Activated CD8-positive, alpha-beta T cell treated with anti-CD3 and anti-CD28 coated beads for 36 hours (primary cell): ENCODE measurements around the gene GTF2A1. TPM values are rescaled to one million over a fixed set of nuclear protein-coding genes. Genes with fewer than 3 reads are reported as not detected.

Experiments used
- ATAC-seq: fragments of 200-7000 bp; cut with Tn5 transposase; one replicate; pipeline ENCODE4 v1.10.0; 2021; ENCODE audit warnings: mild to moderate bottlenecking, moderate library complexity
- CTCF ChIA-PET: fragments of 350-600 bp; sonication (Branson Sonifier 250); formaldehyde crosslinking; loops from one replicate; lab custom pipeline; 2021; ENCODE audit warnings: antibody characterized with exemption; lab: Charles Lee
- POLR2A ChIA-PET: fragments of 350-600 bp; sonication (Branson Sonifier 250); formaldehyde crosslinking; loops from one replicate; lab custom pipeline; 2021; ENCODE audit warnings: antibody characterized with exemption; lab: Charles Lee
- DNase-seq: peaks from one replicate; pipeline ENCODE4 v3.0.0-alpha.2; 2020
- H3K27ac Mint-ChIP-seq: one replicate; pipeline ENCODE4 v1.8.0; 2021; ENCODE audit warnings: mild to moderate bottlenecking, mixed read lengths
- H3K27me3 Mint-ChIP-seq: one replicate; pipeline ENCODE4 v1.8.0; 2021; ENCODE audit warnings: mixed read lengths
- H3K36me3 Mint-ChIP-seq: one replicate; pipeline ENCODE4 v1.8.0; 2021; ENCODE audit warnings: low read depth, mixed read lengths
- H3K4me1 Mint-ChIP-seq: one replicate; pipeline ENCODE4 v1.8.0; 2021; ENCODE audit warnings: low read depth, mixed read lengths
- H3K4me3 Mint-ChIP-seq: one replicate; pipeline ENCODE4 v1.8.0; 2021; ENCODE audit warnings: mild to moderate bottlenecking, moderate library complexity, mixed read lengths
- H3K9me3 Mint-ChIP-seq: one replicate; pipeline ENCODE4 v1.8.0; 2021; ENCODE audit warnings: mixed read lengths
- CTCF ChIP-seq: fragments of 200-600 bp; IDR thresholded peaks from one replicate; pipeline ENCODE4 v1.8.0; 2022; ENCODE audit warnings: antibody characterized with exemption, mild to moderate bottlenecking
- intact Hi-C: fragments of 100-400 bp; cut with micrococcal nuclease; formaldehyde crosslinking; loops from one replicate; pipeline ENCODE4 v1.10.0; 2022
- total RNA-seq, 2 experiments: library from RNA; stranded (reverse); gene quantifications; one replicate each; pipeline ENCODE4 v1.2.3, GENCODE V29; 2021

Gene GTF2A1
- total RNA-seq, 2 experiments from 2014 or later = 34.3 to 35.9 TPM

- Mint-ChIP-seq H3K4me3 (no peak overlapping the region), H3K36me3 (no peaks in the 10 kb centered on the region)
Observed at GRCh38 chr14:81265636-81266169, 44.9 kb upstream of the GTF2A1 start.

GRCh38 chr14:81264671-81265070 lies 43.9 kb upstream of the GTF2A1 start:
- no peaks in the 10 kb centered on the region for H3K9me3 Mint-ChIP-seq
- intact Hi-C loops = no loop called here
- no peak for TF ChIP-seq CTCF
- H3K4me1 Mint-ChIP-seq = no peaks in the 10 kb centered on the region
- peaks cover 29% of the 10 kb centered on the region for H3K27me3 Mint-ChIP-seq
- H3K36me3 Mint-ChIP-seq = no peaks in the 10 kb centered on the region
- DNase-seq = no peak
- POLR2A ChIA-PET = no interaction called here
- no peak for ATAC-seq
- no peak overlapping the region for H3K4me3 Mint-ChIP-seq
- CTCF ChIA-PET = interaction anchor here (0.7 kb wide), 1 partner anchor 189 kb away, joined by 3 read pairs; no protein-coding TSS in a partner anchor
- H3K27ac Mint-ChIP-seq = no peak overlapping the region

More at GRCh38 chr14:81265636-81266169, 44.9 kb upstream of the GTF2A1 start:
- intact Hi-C loops = no loop called here
- ATAC-seq = no peak
- no peak for TF ChIP-seq CTCF
- DNase-seq = no peak
- CTCF ChIA-PET = interaction anchor here (0.6 to 2.0 kb wide), 6 partner anchors 64 to 199 kb away, joined by 3 to 14 read pairs (median 4); no protein-coding TSS in a partner anchor
- H3K9me3 Mint-ChIP-seq = no peaks in the 10 kb centered on the region
- POLR2A ChIA-PET = interaction anchor here (0.6 kb wide), 1 partner anchor 1107 kb away, joined by 4 read pairs; no protein-coding TSS in a partner anchor
- H3K27ac Mint-ChIP-seq = no peak overlapping the region
- peaks cover 25% of the 10 kb centered on the region for H3K27me3 Mint-ChIP-seq
- H3K4me1 Mint-ChIP-seq = no peaks in the 10 kb centered on the region

GRCh38 chr14:81263777-81264410 lies 43.1 kb upstream of the GTF2A1 start:
- Mint-ChIP-seq H3K4me1 (no peaks in the 10 kb centered on the region), H3K27ac (no peak overlapping the region), H3K36me3 (no peaks in the 10 kb centered on the region), H3K9me3 (no peaks in the 10 kb centered on the region), H3K4me3 (no peak overlapping the region), H3K27me3 (peaks cover 29% of the 10 kb centered on the region)
- DNase-seq (no peak), ATAC-seq (no peak)
- intact Hi-C loops = no loop called here
- ChIA-PET CTCF (interaction anchor here (0.7 kb wide), 1 partner anchor 190 kb away, joined by 3 read pairs; no protein-coding TSS in a partner anchor), POLR2A (no interaction called here)
- no peak for TF ChIP-seq CTCF

GRCh38 chr14:81261176-81261575 lies 40.4 kb upstream of the GTF2A1 start:
- ATAC-seq (no peak), DNase-seq (no peak)
- Mint-ChIP-seq H3K27ac (no peak overlapping the region), H3K27me3 (peaks cover 16% of the 10 kb centered on the region), H3K9me3 (no peaks in the 10 kb centered on the region), H3K4me3 (no peak overlapping the region), H3K4me1 (peaks cover 5% of the 10 kb centered on the region), H3K36me3 (no peaks in the 10 kb centered on the region)
- POLR2A ChIA-PET = no interaction called here
- TF ChIP-seq CTCF = no peak
- intact Hi-C loops = no loop called here
- CTCF ChIA-PET = no interaction called here

GRCh38 chr14:81260732-81261131 lies 40.0 kb upstream of the GTF2A1 start:
- ChIA-PET CTCF (interaction anchor here (2.0 kb wide), 1 partner anchor 9 kb away, joined by 6 read pairs; no protein-coding TSS in a partner anchor), POLR2A (no interaction called here)
- Mint-ChIP-seq H3K9me3 (no peaks in the 10 kb centered on the region), H3K4me3 (no peak overlapping the region), H3K36me3 (no peaks in the 10 kb centered on the region), H3K27ac (no peak overlapping the region), H3K27me3 (peaks cover 14% of the 10 kb centered on the region), H3K4me1 (peaks cover 5% of the 10 kb centered on the region)
- TF ChIP-seq CTCF = no peak
- ATAC-seq (no peak), DNase-seq (no peak)
- intact Hi-C loops = no loop called here
